HEK293 (cell line): ENCODE data around the gene CKLF.

ENCODE experiments used
- AEBP2 ChIP-seq: fragments of 450-650 bp; formaldehyde crosslinking; IDR thresholded peaks from 2 replicates; pipeline ENCODE4 v1.5.1; 2016; ENCODE audit warnings: missing biosample characterization, missing genetic modification characterization, borderline replicate concordance
- KLF1 ChIP-seq: fragments of 450-650 bp; formaldehyde crosslinking; IDR thresholded peaks from 2 replicates; pipeline ENCODE4 v1.5.1; 2016; ENCODE audit warnings: missing biosample characterization, missing genetic modification characterization
- KLF7 ChIP-seq: fragments of 450-650 bp; formaldehyde crosslinking; IDR thresholded peaks from 2 replicates; pipeline ENCODE4 v1.5.1; 2016; ENCODE audit warnings: missing biosample characterization, missing genetic modification characterization, borderline replicate concordance
- REST ChIP-seq: fragments of 450-650 bp; formaldehyde crosslinking; IDR thresholded peaks from 2 replicates; pipeline ENCODE4 v1.5.1; 2016; ENCODE audit warnings: missing biosample characterization, missing genetic modification characterization
- TRIM28 ChIP-seq: IDR thresholded peaks from 2 replicates; pipeline ENCODE4 v1.6.1; 2011; ENCODE audit warnings: low read length, control low read depth, borderline replicate concordance
- TSHZ1 ChIP-seq: fragments of 450-650 bp; formaldehyde crosslinking; IDR thresholded peaks from 2 replicates; pipeline ENCODE4 v1.5.1; 2016; ENCODE audit warnings: missing biosample characterization, missing genetic modification characterization, borderline replicate concordance
- ZFP69B ChIP-seq: fragments of 450-650 bp; formaldehyde crosslinking; IDR thresholded peaks from 2 replicates; pipeline ENCODE4 v1.5.1; 2016; ENCODE audit warnings: missing biosample characterization, missing genetic modification characterization
- ZNF10 ChIP-seq: fragments of 450-650 bp; formaldehyde crosslinking; IDR thresholded peaks from 2 replicates; pipeline ENCODE4 v1.5.1; 2017; ENCODE audit warnings: missing biosample characterization, missing genetic modification characterization
- ZNF19 ChIP-seq: fragments of 450-650 bp; formaldehyde crosslinking; IDR thresholded peaks from 2 replicates; pipeline ENCODE4; 2016; ENCODE audit warnings: missing biosample characterization, missing genetic modification characterization, low read depth
- ZNF248 ChIP-seq: fragments of 450-650 bp; formaldehyde crosslinking; IDR thresholded peaks from 2 replicates; pipeline ENCODE4 v1.5.1; 2017; ENCODE audit warnings: missing biosample characterization, missing genetic modification characterization
- ZNF26 ChIP-seq: fragments of 450-650 bp; formaldehyde crosslinking; IDR thresholded peaks from 2 replicates; pipeline ENCODE4 v1.5.1; 2016; ENCODE audit warnings: missing biosample characterization, missing genetic modification characterization
- ZNF266 ChIP-seq: fragments of 450-650 bp; formaldehyde crosslinking; IDR thresholded peaks from 2 replicates; pipeline ENCODE4 v1.5.1; 2016; ENCODE audit warnings: missing biosample characterization, missing genetic modification characterization, low read depth
- ZNF311 ChIP-seq: fragments of 450-650 bp; formaldehyde crosslinking; IDR thresholded peaks from 2 replicates; pipeline ENCODE4 v1.5.1; 2017; ENCODE audit warnings: missing biosample characterization, missing genetic modification characterization, borderline replicate concordance
- ZNF449 ChIP-seq: fragments of 450-650 bp; formaldehyde crosslinking; IDR thresholded peaks from 2 replicates; pipeline ENCODE4 v1.5.1; 2017; ENCODE audit warnings: missing biosample characterization, mild to moderate bottlenecking, missing genetic modification characterization, moderate library complexity
- ZNF544 ChIP-seq: fragments of 450-650 bp; formaldehyde crosslinking; IDR thresholded peaks from 2 replicates; pipeline ENCODE4 v1.5.0; 2017; ENCODE audit warnings: missing biosample characterization, missing genetic modification characterization
- ZNF548 ChIP-seq: fragments of 450-650 bp; formaldehyde crosslinking; IDR thresholded peaks from 2 replicates; pipeline ENCODE4 v1.5.1; 2016; ENCODE audit warnings: missing biosample characterization, missing genetic modification characterization
- ZNF580 ChIP-seq: fragments of 450-650 bp; formaldehyde crosslinking; IDR thresholded peaks from 2 replicates; pipeline ENCODE4 v1.5.1; 2016; ENCODE audit warnings: missing biosample characterization, missing genetic modification characterization
- ZNF624 ChIP-seq: fragments of 450-650 bp; formaldehyde crosslinking; IDR thresholded peaks from 2 replicates; pipeline ENCODE4 v1.5.1; 2017; ENCODE audit warnings: missing biosample characterization, missing genetic modification characterization
- ZNF629 ChIP-seq: fragments of 450-650 bp; formaldehyde crosslinking; IDR thresholded peaks from 2 replicates; pipeline ENCODE4 v1.5.1; 2017; ENCODE audit warnings: missing biosample characterization, missing genetic modification characterization
- ZNF654 ChIP-seq: fragments of 450-650 bp; formaldehyde crosslinking; IDR thresholded peaks from 2 replicates; pipeline ENCODE4 v1.5.1; 2016; ENCODE audit warnings: low read depth, missing biosample characterization, missing genetic modification characterization
- ZNF704 ChIP-seq: fragments of 450-650 bp; formaldehyde crosslinking; IDR thresholded peaks from 2 replicates; pipeline ENCODE4 v1.5.1; 2016; ENCODE audit warnings: missing biosample characterization, missing genetic modification characterization
- ZNF768 ChIP-seq: fragments of 450-650 bp; formaldehyde crosslinking; IDR thresholded peaks from 2 replicates; pipeline ENCODE4 v1.5.1; 2018; ENCODE audit warnings: missing biosample characterization, mild to moderate bottlenecking, missing genetic modification characterization
- ZNF777 ChIP-seq: fragments of 450-650 bp; formaldehyde crosslinking; IDR thresholded peaks from 2 replicates; pipeline ENCODE4 v1.5.1; 2017; ENCODE audit warnings: missing biosample characterization, missing genetic modification characterization, borderline replicate concordance
- ZNF837 ChIP-seq: fragments of 450-650 bp; formaldehyde crosslinking; IDR thresholded peaks from 2 replicates; pipeline ENCODE4 v1.5.1; 2016; ENCODE audit warnings: missing biosample characterization, missing genetic modification characterization
- ZSCAN23 ChIP-seq: fragments of 450-650 bp; formaldehyde crosslinking; IDR thresholded peaks from 2 replicates; pipeline ENCODE4 v1.5.1; 2016; ENCODE audit warnings: missing biosample characterization, missing genetic modification characterization

CKLF gene

GRCh38 chr16:66603537-66604375 is 51.4 kb downstream of the CKLF start (continued):
- TF ChIP-seq ZNF580 (tag by site-specific recombination) (peak; percentile 60; the same call in 1 of the 2 replicates), ZNF248 (tag by site-specific recombination) (no peak), ZNF19 (tag by site-specific recombination) (no peak), ZNF704 (tag by site-specific recombination) (no peak), ZNF837 (tag by site-specific recombination) (no peak; the same call in 1 of the 2 replicates), ZNF548 (tag by site-specific recombination) (no peak; the same call in 1 of the 2 replicates), ZNF777 (peak; percentile 82; the same call in 1 of the 2 replicates), ZNF544 (tag by site-specific recombination) (no peak), KLF1 (peak; percentile 59; the same call in 1 of the 2 replicates), ZSCAN23 (tag by site-specific recombination) (no peak), TSHZ1 (no peak; the same call in 1 of the 2 replicates), ZNF629 (tag by site-specific recombination) (no peak), TRIM28 (peak; percentile 63; the same call in 1 of the 2 replicates), AEBP2 (tag by site-specific recombination) (no peak), ZNF266 (no peak), ZNF624 (tag by site-specific recombination) (no peak), ZNF768 (tag by site-specific recombination) (no peak), ZNF654 (tag by site-specific recombination) (no peak), ZFP69B (tag by site-specific recombination) (peak; percentile 68; the same call in 1 of the 2 replicates), ZNF311 (tag by site-specific recombination) (no peak), REST (no peak; the same call in 1 of the 2 replicates), KLF7 (tag by site-specific recombination) (0 out of 2 replicates have a peak, but pooled peaks have one; percentile 27), ZNF449 (tag by site-specific recombination) (no peak), ZNF26 (tag by site-specific recombination) (no peak), ZNF10 (tag by site-specific recombination) (no peak)
